IPS-18a (cell line): ENCODE results near the gene MAPRE2.

Experiments used
- H3K27ac ChIP-seq: one replicate; pipeline ENCODE4 v1.5.1; 2013; ENCODE audit warnings: low read length
- H3K27me3 ChIP-seq: one replicate; pipeline ENCODE4 v1.6.1; 2013; ENCODE audit warnings: mild to moderate bottlenecking, low read length; ENCODE audit not compliant: control insufficient read depth, insufficient read depth
- H3K36me3 ChIP-seq: one replicate; pipeline ENCODE4 v1.6.1; 2013; ENCODE audit warnings: low read depth, low read length; ENCODE audit not compliant: control insufficient read depth
- H3K4me1 ChIP-seq: one replicate; pipeline ENCODE4 v1.6.1; 2013; ENCODE audit warnings: low read depth, low read length; ENCODE audit not compliant: control insufficient read depth
- H3K4me3 ChIP-seq: one replicate; pipeline ENCODE4 v1.5.1; 2013; ENCODE audit warnings: low read length
- H3K9ac ChIP-seq: one replicate; pipeline ENCODE4 v1.6.1; 2013; ENCODE audit warnings: mild to moderate bottlenecking, low read length, moderate library complexity
- H3K9me3 ChIP-seq: one replicate; pipeline ENCODE4 v1.6.1; 2013; ENCODE audit warnings: low read depth, low read length; ENCODE audit not compliant: control insufficient read depth

MAPRE2 gene

GRCh38 chr18:35117372-35117771 is 76.2 kb downstream of the MAPRE2 start:
- H3K9ac ChIP-seq: no peak overlapping the region
- peaks cover 2% of the 10 kb centered on the region for H3K4me1 ChIP-seq
- H3K9me3 ChIP-seq: no peaks in the 10 kb centered on the region
- H3K27me3 ChIP-seq: no peaks in the 10 kb centered on the region
- no peak overlapping the region for H3K4me3 ChIP-seq
- H3K36me3 ChIP-seq: no peaks in the 10 kb centered on the region
- H3K27ac ChIP-seq: no peak overlapping the region

GRCh38 chr18:35117951-35118411 is 76.8 kb downstream of the MAPRE2 start:
- Histone ChIP-seq H3K4me1 (peaks cover 8% of the 10 kb centered on the region), H3K27ac (no peak overlapping the region), H3K4me3 (no peak overlapping the region), H3K36me3 (no peaks in the 10 kb centered on the region), H3K27me3 (no peaks in the 10 kb centered on the region), H3K9me3 (no peaks in the 10 kb centered on the region), H3K9ac (no peak overlapping the region)

- Histone ChIP-seq H3K27me3 (no peaks in the 10 kb centered on the region), H3K4me1 (peaks cover 10% of the 10 kb centered on the region), H3K9ac (no peak overlapping the region), H3K9me3 (no peaks in the 10 kb centered on the region), H3K27ac (no peak overlapping the region), H3K36me3 (no peaks in the 10 kb centered on the region), H3K4me3 (no peak overlapping the region)
These were observed 77.4 kb downstream of the MAPRE2 start for GRCh38 chr18:35118641-35119040.

GRCh38 chr18:35121038-35121437 is 79.8 kb downstream of the MAPRE2 start:
- H3K4me3 ChIP-seq: no peak overlapping the region
- H3K27ac ChIP-seq: no peak overlapping the region
- no peaks in the 10 kb centered on the region for H3K36me3 ChIP-seq
- no peaks in the 10 kb centered on the region for H3K9me3 ChIP-seq
- H3K27me3 ChIP-seq: no peaks in the 10 kb centered on the region
- peaks cover 10% of the 10 kb centered on the region for H3K4me1 ChIP-seq
- no peak overlapping the region for H3K9ac ChIP-seq

- no peaks in the 10 kb centered on the region for H3K36me3 ChIP-seq
- no peak overlapping the region for H3K4me3 ChIP-seq
- H3K9ac ChIP-seq: no peak overlapping the region
These were observed 80.3 kb downstream of the MAPRE2 start for GRCh38 chr18:35121531-35121930.

GRCh38 chr18:35122586-35123224 is 81.5 kb downstream of the MAPRE2 start:
- Histone ChIP-seq H3K9ac (no peak overlapping the region), H3K27ac (no peak overlapping the region)

More at GRCh38 chr18:35121531-35121930, 80.3 kb downstream of the MAPRE2 start:
- Histone ChIP-seq H3K27ac (no peak overlapping the region), H3K4me1 (peaks cover 10% of the 10 kb centered on the region), H3K9me3 (no peaks in the 10 kb centered on the region), H3K27me3 (no peaks in the 10 kb centered on the region)

GRCh38 chr18:35123811-35124210 is 82.6 kb downstream of the MAPRE2 start:
- Histone ChIP-seq H3K4me3 (no peak overlapping the region), H3K27me3 (no peaks in the 10 kb centered on the region), H3K36me3 (no peaks in the 10 kb centered on the region), H3K27ac (no peak overlapping the region), H3K9ac (no peak overlapping the region), H3K9me3 (no peaks in the 10 kb centered on the region), H3K4me1 (peaks cover 10% of the 10 kb centered on the region)

More at GRCh38 chr18:35122586-35123224, 81.5 kb downstream of the MAPRE2 start:
- Histone ChIP-seq H3K4me1 (peaks cover 10% of the 10 kb centered on the region), H3K27me3 (no peaks in the 10 kb centered on the region), H3K4me3 (no peak overlapping the region), H3K36me3 (no peaks in the 10 kb centered on the region), H3K9me3 (no peaks in the 10 kb centered on the region)

- no peak overlapping the region for H3K27ac ChIP-seq
- H3K36me3 ChIP-seq: no peaks in the 10 kb centered on the region
- no peak overlapping the region for H3K4me3 ChIP-seq
- H3K27me3 ChIP-seq: no peaks in the 10 kb centered on the region
- peaks cover 10% of the 10 kb centered on the region for H3K4me1 ChIP-seq
- H3K9me3 ChIP-seq: no peaks in the 10 kb centered on the region
- no peak overlapping the region for H3K9ac ChIP-seq
These were observed 86.0 kb downstream of the MAPRE2 start for GRCh38 chr18:35127201-35127600.

GRCh38 chr18:35128675-35129074 is 87.5 kb downstream of the MAPRE2 start:
- no peak overlapping the region for H3K9ac ChIP-seq
- no peaks in the 10 kb centered on the region for H3K4me1 ChIP-seq
- no peak overlapping the region for H3K4me3 ChIP-seq
- no peaks in the 10 kb centered on the region for H3K27me3 ChIP-seq
- no peaks in the 10 kb centered on the region for H3K36me3 ChIP-seq
- no peak overlapping the region for H3K27ac ChIP-seq
- H3K9me3 ChIP-seq: no peaks in the 10 kb centered on the region

- Histone ChIP-seq H3K9ac (no peak overlapping the region), H3K36me3 (no peaks in the 10 kb centered on the region), H3K27ac (no peak overlapping the region), H3K4me3 (no peak overlapping the region), H3K9me3 (no peaks in the 10 kb centered on the region), H3K27me3 (no peaks in the 10 kb centered on the region), H3K4me1 (no peaks in the 10 kb centered on the region)
These were observed 89.0 kb downstream of the MAPRE2 start for GRCh38 chr18:35130236-35130635.

GRCh38 chr18:35131387-35132020 is 90.3 kb downstream of the MAPRE2 start:
- no peak overlapping the region for H3K9ac ChIP-seq
- H3K9me3 ChIP-seq: no peaks in the 10 kb centered on the region
- H3K36me3 ChIP-seq: no peaks in the 10 kb centered on the region
- no peak overlapping the region for H3K27ac ChIP-seq
- no peaks in the 10 kb centered on the region for H3K4me1 ChIP-seq
- H3K4me3 ChIP-seq: no peak overlapping the region
- no peaks in the 10 kb centered on the region for H3K27me3 ChIP-seq
